Rectal smooth muscle tissue (tissue), 1 donor: Measurements from ENCODE around the gene NAALADL2.

ENCODE experiments used
- H3K27ac ChIP-seq: one replicate; pipeline ENCODE4 v1.7.0; 2013; ENCODE audit warnings: low read depth, low read length, inconsistent platforms
- H3K27me3 ChIP-seq: one replicate; pipeline ENCODE4 v1.7.0; 2013; ENCODE audit warnings: low read length; ENCODE audit not compliant: control insufficient read depth, insufficient read depth
- H3K36me3 ChIP-seq: one replicate; pipeline ENCODE4 v1.7.0; 2013; ENCODE audit warnings: low read length; ENCODE audit not compliant: control insufficient read depth, insufficient read depth
- H3K4me1 ChIP-seq: one replicate; pipeline ENCODE4 v1.7.0; 2013; ENCODE audit warnings: low read length; ENCODE audit not compliant: control insufficient read depth, insufficient read depth
- H3K4me3 ChIP-seq: one replicate; pipeline ENCODE4 v1.7.0; 2013; ENCODE audit warnings: low read length
- H3K9ac ChIP-seq: one replicate; pipeline ENCODE4 v1.7.0; 2013; ENCODE audit warnings: low read length

NAALADL2 gene

GRCh38 chr3:175098644-175099043 is 239.5 kb downstream of the NAALADL2 start:
- no peak overlapping the region for H3K9ac ChIP-seq
- H3K27me3 ChIP-seq = no peaks in the 10 kb centered on the region
- H3K4me1 ChIP-seq = peaks cover 2% of the 10 kb centered on the region
- no peaks in the 10 kb centered on the region for H3K36me3 ChIP-seq
- no peak overlapping the region for H3K4me3 ChIP-seq
- no peak overlapping the region for H3K27ac ChIP-seq

DNA sequence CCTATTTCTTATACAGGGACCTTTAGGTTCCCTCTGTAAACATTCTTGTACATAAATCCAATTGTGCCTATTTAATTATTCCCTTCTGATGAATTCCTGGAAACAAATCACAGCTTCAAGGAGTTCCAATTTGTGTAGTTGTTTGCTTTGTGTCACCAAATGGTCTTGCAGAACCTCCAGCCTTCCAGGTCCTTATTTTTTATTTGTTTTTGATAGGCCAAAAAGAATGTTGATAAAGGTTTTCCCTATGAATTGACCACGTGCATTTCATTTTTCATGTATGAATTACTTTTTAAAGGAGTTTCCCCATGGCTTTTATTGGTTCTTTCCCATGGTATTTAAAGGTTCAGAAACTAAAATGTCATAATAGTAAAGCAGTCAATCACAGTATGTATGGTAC is 243.0 kb downstream of the NAALADL2 start:
- no peaks in the 10 kb centered on the region for H3K27me3 ChIP-seq
- no peak overlapping the region for H3K27ac ChIP-seq
- H3K4me3 ChIP-seq = no peak overlapping the region
- H3K9ac ChIP-seq = no peak overlapping the region
- no peaks in the 10 kb centered on the region for H3K4me1 ChIP-seq
- H3K36me3 ChIP-seq = no peaks in the 10 kb centered on the region

- no peaks in the 10 kb centered on the region for H3K36me3 ChIP-seq
- H3K9ac ChIP-seq = no peak overlapping the region
- no peak overlapping the region for H3K27ac ChIP-seq
- no peaks in the 10 kb centered on the region for H3K27me3 ChIP-seq
- H3K4me3 ChIP-seq = no peak overlapping the region
- H3K4me1 ChIP-seq = no peaks in the 10 kb centered on the region
These were observed 244.2 kb downstream of the NAALADL2 start for GRCh38 chr3:175103298-175103697.

DNA sequence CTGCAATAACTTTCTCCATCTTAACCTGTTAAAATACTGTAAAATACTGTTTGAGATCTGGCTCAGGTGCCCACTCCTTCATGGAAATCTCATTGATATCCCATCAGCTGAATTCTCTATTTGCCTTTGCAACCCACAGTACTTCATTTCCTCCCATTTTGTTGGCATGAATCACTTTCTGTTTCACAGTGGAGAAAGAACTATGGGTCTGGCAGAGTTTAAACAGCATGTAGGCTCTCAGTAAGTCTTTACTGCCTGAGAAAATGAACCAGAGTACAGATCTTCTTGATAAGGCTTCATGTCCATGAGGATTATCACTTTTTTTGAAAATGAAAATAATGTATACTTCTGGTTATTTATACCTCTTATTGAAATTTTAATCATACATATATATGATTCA is 245.9 kb downstream of the NAALADL2 start:
- H3K4me3 ChIP-seq = no peak overlapping the region
- no peak overlapping the region for H3K27ac ChIP-seq
- no peaks in the 10 kb centered on the region for H3K36me3 ChIP-seq
- H3K9ac ChIP-seq = no peak overlapping the region
- no peaks in the 10 kb centered on the region for H3K27me3 ChIP-seq
- H3K4me1 ChIP-seq = no peaks in the 10 kb centered on the region

DNA sequence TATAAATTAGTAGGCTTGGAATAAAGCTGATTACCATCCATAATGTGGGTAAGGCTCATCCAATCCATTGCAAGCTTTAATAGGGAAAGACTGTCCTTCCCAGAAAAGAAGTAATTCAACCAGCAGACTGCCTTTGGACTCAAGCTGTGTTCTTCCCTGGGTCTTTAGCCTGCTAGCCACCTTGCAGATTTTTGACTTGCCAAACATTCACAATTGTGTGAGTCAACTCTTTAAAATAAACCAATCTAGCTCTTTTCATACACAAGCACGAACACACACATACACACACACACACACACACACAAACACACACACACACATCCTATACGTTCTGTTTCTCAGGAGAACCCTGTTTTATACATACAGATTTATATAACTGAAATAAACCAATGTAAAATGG is 248.1 kb downstream of the NAALADL2 start:
- Histone ChIP-seq H3K4me3 (no peak overlapping the region), H3K27ac (no peak overlapping the region), H3K9ac (no peak overlapping the region), H3K4me1 (no peaks in the 10 kb centered on the region), H3K27me3 (no peaks in the 10 kb centered on the region), H3K36me3 (no peaks in the 10 kb centered on the region)

DNA sequence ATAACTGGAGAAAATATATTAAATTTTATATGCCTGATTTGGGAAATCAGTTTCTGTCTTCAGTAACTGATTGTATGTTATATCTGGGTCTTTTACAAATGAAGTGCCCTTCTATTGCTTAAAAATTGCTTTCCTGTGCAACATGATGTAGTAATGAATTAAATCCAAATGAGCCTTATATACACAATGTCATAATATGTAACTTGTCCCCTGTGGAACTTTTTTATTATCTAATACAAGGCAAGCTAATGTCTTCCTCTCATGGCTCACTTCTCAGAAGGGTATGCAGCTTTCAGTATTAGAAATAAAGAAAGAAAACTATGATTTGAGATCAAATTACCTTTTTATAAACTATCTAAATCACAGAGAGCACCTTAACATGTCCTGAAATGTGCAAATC is 248.9 kb downstream of the NAALADL2 start:
- Histone ChIP-seq H3K27me3 (no peaks in the 10 kb centered on the region), H3K9ac (no peak overlapping the region), H3K4me3 (no peak overlapping the region), H3K4me1 (no peaks in the 10 kb centered on the region), H3K36me3 (no peaks in the 10 kb centered on the region), H3K27ac (no peak overlapping the region)

DNA sequence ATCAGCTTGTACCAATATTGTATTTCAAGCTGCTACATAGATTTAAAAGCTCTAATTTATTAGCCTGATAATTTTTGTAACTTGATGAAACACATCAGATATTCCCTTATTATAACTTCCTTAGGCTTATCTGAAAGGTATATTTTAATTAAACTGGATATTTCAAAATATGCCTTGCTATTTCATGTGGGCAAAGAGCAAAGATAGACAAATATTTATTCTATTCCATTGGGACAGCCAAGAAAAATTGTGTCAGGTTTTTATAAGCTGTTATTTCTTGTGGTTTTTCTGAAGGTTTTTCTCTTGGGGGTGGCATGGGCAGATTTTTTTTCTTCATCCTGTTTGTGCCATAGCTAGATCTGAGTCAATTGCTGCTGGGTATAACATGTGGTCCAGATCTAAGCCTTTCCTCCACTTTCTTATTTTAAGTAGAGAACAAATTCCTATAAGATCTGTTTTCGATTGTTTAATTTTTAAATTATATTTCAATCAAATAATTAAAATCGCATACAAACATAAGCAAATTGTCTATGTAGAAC is 249.5 kb downstream of the NAALADL2 start:
- H3K27me3 ChIP-seq = no peaks in the 10 kb centered on the region
- no peak overlapping the region for H3K4me3 ChIP-seq

DNA sequence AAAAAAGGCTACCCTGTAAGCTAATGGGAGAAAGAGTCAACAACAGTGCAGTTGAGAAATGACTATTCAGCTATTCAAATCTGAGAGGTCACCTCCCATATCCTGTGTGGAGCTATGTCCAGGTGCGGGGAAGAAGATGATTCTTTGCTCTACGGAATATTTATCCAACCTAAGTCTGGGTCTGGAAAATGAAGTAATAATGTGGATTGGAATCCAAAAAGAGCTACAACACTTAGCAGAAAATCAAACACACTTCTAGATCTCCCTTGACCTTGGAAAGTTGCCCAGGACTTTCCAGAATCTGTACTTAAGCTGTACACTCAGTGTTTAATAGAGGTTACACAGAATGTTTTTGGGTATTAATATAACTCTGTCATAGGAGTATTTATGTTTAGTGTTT is 251.9 kb downstream of the NAALADL2 start:
- H3K4me1 ChIP-seq = no peaks in the 10 kb centered on the region
- no peak overlapping the region for H3K4me3 ChIP-seq
- no peaks in the 10 kb centered on the region for H3K27me3 ChIP-seq
- H3K36me3 ChIP-seq = no peaks in the 10 kb centered on the region
- no peak overlapping the region for H3K9ac ChIP-seq
- no peak overlapping the region for H3K27ac ChIP-seq

More for the DNA sequence above, 249.5 kb downstream of the NAALADL2 start:
- Histone ChIP-seq H3K36me3 (no peaks in the 10 kb centered on the region), H3K9ac (no peak overlapping the region), H3K27ac (no peak overlapping the region), H3K4me1 (no peaks in the 10 kb centered on the region)

DNA sequence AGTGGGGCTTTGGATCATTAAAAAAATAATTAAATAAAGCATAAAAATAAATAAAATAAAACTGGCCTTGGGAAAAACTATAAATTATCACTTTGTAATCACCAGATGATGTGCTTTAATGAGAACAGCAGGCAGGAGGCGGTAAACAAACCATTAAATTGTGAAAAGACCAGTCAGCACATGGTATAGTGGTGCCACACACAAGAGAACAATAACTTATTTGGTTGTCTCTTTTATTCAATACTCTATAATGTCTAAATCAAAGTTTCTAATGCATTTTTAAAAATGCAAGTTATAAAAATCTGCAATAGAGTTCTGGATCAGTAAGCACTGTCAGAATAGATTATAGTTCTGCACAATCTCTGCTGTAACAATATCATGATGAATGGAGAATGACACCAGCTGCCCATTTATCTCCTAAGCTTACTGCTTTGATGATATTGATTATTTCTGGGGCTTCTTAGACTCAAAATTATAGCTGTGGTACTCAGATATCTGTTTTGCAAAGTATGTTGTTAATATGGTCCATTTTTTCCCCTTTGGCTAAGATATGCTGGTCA is 259.3 kb downstream of the NAALADL2 start:
- H3K27me3 ChIP-seq = no peaks in the 10 kb centered on the region
- H3K27ac ChIP-seq = no peak overlapping the region
- no peak overlapping the region for H3K9ac ChIP-seq
- no peaks in the 10 kb centered on the region for H3K4me1 ChIP-seq
- no peaks in the 10 kb centered on the region for H3K36me3 ChIP-seq
- no peak overlapping the region for H3K4me3 ChIP-seq

GRCh38 chr3:175121225-175121624 is 262.1 kb downstream of the NAALADL2 start:
- Histone ChIP-seq H3K4me3 (no peak overlapping the region), H3K36me3 (no peaks in the 10 kb centered on the region), H3K27me3 (no peaks in the 10 kb centered on the region), H3K27ac (no peak overlapping the region), H3K4me1 (no peaks in the 10 kb centered on the region), H3K9ac (no peak overlapping the region)

GRCh38 chr3:175127075-175127662 is 268.0 kb downstream of the NAALADL2 start:
- Histone ChIP-seq H3K27me3 (no peaks in the 10 kb centered on the region), H3K4me1 (no peaks in the 10 kb centered on the region), H3K4me3 (no peak overlapping the region), H3K36me3 (no peaks in the 10 kb centered on the region), H3K27ac (no peak overlapping the region), H3K9ac (no peak overlapping the region)

GRCh38 chr3:175129126-175129525 is 270.0 kb downstream of the NAALADL2 start:
- H3K27ac ChIP-seq = no peak overlapping the region
- no peak overlapping the region for H3K4me3 ChIP-seq
- no peak overlapping the region for H3K9ac ChIP-seq
- no peaks in the 10 kb centered on the region for H3K36me3 ChIP-seq
- no peaks in the 10 kb centered on the region for H3K4me1 ChIP-seq
- H3K27me3 ChIP-seq = no peaks in the 10 kb centered on the region

DNA sequence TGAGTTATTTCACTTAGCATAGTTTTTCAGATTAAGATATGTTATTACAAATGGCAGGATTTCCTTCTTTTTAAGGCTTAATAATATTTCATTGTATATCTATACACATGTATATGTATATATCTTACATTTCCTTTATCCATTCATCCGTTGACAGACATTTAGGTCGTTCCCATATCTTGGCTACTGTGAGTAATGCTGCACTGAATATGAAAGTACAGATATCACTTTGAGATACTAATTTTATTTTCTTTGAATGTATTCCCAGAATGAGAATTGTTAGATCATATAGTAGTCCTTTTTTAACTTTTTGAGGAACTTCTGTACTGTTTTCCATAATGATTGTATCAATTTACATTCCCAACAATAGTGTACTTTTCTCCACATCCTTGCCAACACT is 270.4 kb downstream of the NAALADL2 start:
- Histone ChIP-seq H3K4me1 (no peaks in the 10 kb centered on the region), H3K4me3 (no peak overlapping the region), H3K27ac (no peak overlapping the region), H3K9ac (no peak overlapping the region), H3K27me3 (no peaks in the 10 kb centered on the region), H3K36me3 (no peaks in the 10 kb centered on the region)
